ENCODE measurements around the gene AKR1B15. TPM values are rescaled to one million over a fixed set of nuclear protein-coding genes. Genes with fewer than 3 reads are reported as not detected.

The AKR1B15 gene
- total and polyA plus RNA-seq, 2 donors: 0.24 to 2.0 TPM

GRCh38 chr7:134618756-134619530, 70.0 kb downstream of the AKR1B15 start:
- H3K27ac ChIP-seq (ENCODE audit: low read depth in 1 of 2, low read length in 1 of 2): no peak overlapping the region
- H3K9me3 ChIP-seq (ENCODE audit: control insufficient read depth in 2 of 2, insufficient read depth in 1 of 2, low read length in 1 of 2): no peaks in the 10 kb centered on the region
- H3K27me3 ChIP-seq (ENCODE audit: control insufficient read depth in 2 of 2, insufficient read depth in 1 of 2, low read length in 1 of 2): no peaks in the 10 kb centered on the region
- no peak overlapping the region for H3K4me3 ChIP-seq (ENCODE audit: low read length in 2 of 2)
- H3K36me3 ChIP-seq (ENCODE audit: control insufficient read depth in 2 of 2, insufficient read depth in 2 of 2, low read length in 1 of 2): no peaks in the 10 kb centered on the region
- WGBS: 69% methylated on average over 5 of the region's 5 CpGs
- H3K4me1 ChIP-seq (ENCODE audit: control insufficient read depth in 2 of 2, insufficient read depth in 2 of 2, low read length in 2 of 2): no peaks in the 10 kb centered on the region
- no peak for DNase-seq (ENCODE audit: low read depth in 6 of 9, low spot score in 9 of 9)

GRCh38 chr7:134619627-134620331, 70.9 kb downstream of the AKR1B15 start:
- Histone ChIP-seq H3K4me1 (ENCODE audit: control insufficient read depth in 2 of 2, insufficient read depth in 2 of 2, low read length in 2 of 2) (no peaks in the 10 kb centered on the region), H3K36me3 (ENCODE audit: control insufficient read depth in 2 of 2, insufficient read depth in 2 of 2, low read length in 1 of 2) (no peaks in the 10 kb centered on the region), H3K27ac (ENCODE audit: low read depth in 1 of 2, low read length in 1 of 2) (no peak overlapping the region), H3K9me3 (ENCODE audit: control insufficient read depth in 2 of 2, insufficient read depth in 1 of 2, low read length in 1 of 2) (no peaks in the 10 kb centered on the region), H3K4me3 (ENCODE audit: low read length in 2 of 2) (no peak overlapping the region), H3K27me3 (ENCODE audit: control insufficient read depth in 2 of 2, insufficient read depth in 1 of 2, low read length in 1 of 2) (no peaks in the 10 kb centered on the region)
- 85% methylated on average over 2 of the region's 2 CpGs for WGBS
- DNase-seq (ENCODE audit: low read depth in 6 of 9, low spot score in 9 of 9): no peak

- 93% methylated on average over 7 of the region's 7 CpGs for WGBS
- H3K36me3 ChIP-seq (ENCODE audit: control insufficient read depth in 2 of 2, insufficient read depth in 2 of 2, low read length in 1 of 2): no peaks in the 10 kb centered on the region
- no peak for DNase-seq (ENCODE audit: low read depth in 6 of 9, low spot score in 9 of 9)
- H3K27me3 ChIP-seq (ENCODE audit: control insufficient read depth in 2 of 2, insufficient read depth in 1 of 2, low read length in 1 of 2): no peaks in the 10 kb centered on the region
- no peak overlapping the region for H3K27ac ChIP-seq (ENCODE audit: low read depth in 1 of 2, low read length in 1 of 2)
- H3K4me3 ChIP-seq (ENCODE audit: low read length in 2 of 2): no peak overlapping the region
- H3K9me3 ChIP-seq (ENCODE audit: control insufficient read depth in 2 of 2, insufficient read depth in 1 of 2, low read length in 1 of 2): no peaks in the 10 kb centered on the region
- no peaks in the 10 kb centered on the region for H3K4me1 ChIP-seq (ENCODE audit: control insufficient read depth in 2 of 2, insufficient read depth in 2 of 2, low read length in 2 of 2)
These were observed 73.5 kb downstream of the AKR1B15 start for GRCh38 chr7:134622303-134622995.

- H3K4me3 ChIP-seq (ENCODE audit: low read length in 2 of 2): no peak overlapping the region
- WGBS: 88% methylated on average over 2 of the region's 2 CpGs
- no peaks in the 10 kb centered on the region for H3K9me3 ChIP-seq (ENCODE audit: control insufficient read depth in 2 of 2, insufficient read depth in 1 of 2, low read length in 1 of 2)
- H3K36me3 ChIP-seq (ENCODE audit: control insufficient read depth in 2 of 2, insufficient read depth in 2 of 2, low read length in 1 of 2): no peaks in the 10 kb centered on the region
- DNase-seq (ENCODE audit: low read depth in 6 of 9, low spot score in 9 of 9): no peak
- no peaks in the 10 kb centered on the region for H3K4me1 ChIP-seq (ENCODE audit: control insufficient read depth in 2 of 2, insufficient read depth in 2 of 2, low read length in 2 of 2)
- no peak overlapping the region for H3K27ac ChIP-seq (ENCODE audit: low read depth in 1 of 2, low read length in 1 of 2)
- H3K27me3 ChIP-seq (ENCODE audit: control insufficient read depth in 2 of 2, insufficient read depth in 1 of 2, low read length in 1 of 2): no peaks in the 10 kb centered on the region
These were observed 74.3 kb downstream of the AKR1B15 start for GRCh38 chr7:134623193-134623592.

GRCh38 chr7:134625550-134625949, 76.6 kb downstream of the AKR1B15 start:
- Histone ChIP-seq H3K4me3 (ENCODE audit: low read length in 2 of 2) (no peak overlapping the region), H3K27me3 (ENCODE audit: control insufficient read depth in 2 of 2, insufficient read depth in 1 of 2, low read length in 1 of 2) (no peaks in the 10 kb centered on the region), H3K4me1 (ENCODE audit: control insufficient read depth in 2 of 2, insufficient read depth in 2 of 2, low read length in 2 of 2) (no peaks in the 10 kb centered on the region), H3K27ac (ENCODE audit: low read depth in 1 of 2, low read length in 1 of 2) (no peak overlapping the region), H3K36me3 (ENCODE audit: control insufficient read depth in 2 of 2, insufficient read depth in 2 of 2, low read length in 1 of 2) (no peaks in the 10 kb centered on the region), H3K9me3 (ENCODE audit: control insufficient read depth in 2 of 2, insufficient read depth in 1 of 2, low read length in 1 of 2) (no peaks in the 10 kb centered on the region)
- no peak for DNase-seq (ENCODE audit: low read depth in 6 of 9, low spot score in 9 of 9)
- 90% methylated on average over 3 of the region's 3 CpGs for WGBS

GRCh38 chr7:134627109-134627774, 78.3 kb downstream of the AKR1B15 start:
- H3K36me3 ChIP-seq (ENCODE audit: control insufficient read depth in 2 of 2, insufficient read depth in 2 of 2, low read length in 1 of 2): no peaks in the 10 kb centered on the region
- no peak for DNase-seq (ENCODE audit: low read depth in 6 of 9, low spot score in 9 of 9)
- H3K27me3 ChIP-seq (ENCODE audit: control insufficient read depth in 2 of 2, insufficient read depth in 1 of 2, low read length in 1 of 2): no peaks in the 10 kb centered on the region
- no peaks in the 10 kb centered on the region for H3K4me1 ChIP-seq (ENCODE audit: control insufficient read depth in 2 of 2, insufficient read depth in 2 of 2, low read length in 2 of 2)
- 95% methylated on average over 2 of the region's 2 CpGs for WGBS
- H3K9me3 ChIP-seq (ENCODE audit: control insufficient read depth in 2 of 2, insufficient read depth in 1 of 2, low read length in 1 of 2): no peaks in the 10 kb centered on the region
- H3K4me3 ChIP-seq (ENCODE audit: low read length in 2 of 2): no peak overlapping the region
- no peak overlapping the region for H3K27ac ChIP-seq (ENCODE audit: low read depth in 1 of 2, low read length in 1 of 2)

GRCh38 chr7:134627775-134628153, 78.9 kb downstream of the AKR1B15 start:
- WGBS: 0% methylated on average over 1 of the region's 1 CpG
- no peaks in the 10 kb centered on the region for H3K36me3 ChIP-seq (ENCODE audit: control insufficient read depth in 2 of 2, insufficient read depth in 2 of 2, low read length in 1 of 2)
- H3K4me3 ChIP-seq (ENCODE audit: low read length in 2 of 2): no peak overlapping the region
- DNase-seq (ENCODE audit: low read depth in 6 of 9, low spot score in 9 of 9): no peak
- no peak overlapping the region for H3K27ac ChIP-seq (ENCODE audit: low read depth in 1 of 2, low read length in 1 of 2)
- H3K27me3 ChIP-seq (ENCODE audit: control insufficient read depth in 2 of 2, insufficient read depth in 1 of 2, low read length in 1 of 2): no peaks in the 10 kb centered on the region
- no peaks in the 10 kb centered on the region for H3K4me1 ChIP-seq (ENCODE audit: control insufficient read depth in 2 of 2, insufficient read depth in 2 of 2, low read length in 2 of 2)
- no peaks in the 10 kb centered on the region for H3K9me3 ChIP-seq (ENCODE audit: control insufficient read depth in 2 of 2, insufficient read depth in 1 of 2, low read length in 1 of 2)

- H3K9me3 ChIP-seq (ENCODE audit: control insufficient read depth in 2 of 2, insufficient read depth in 1 of 2, low read length in 1 of 2): no peaks in the 10 kb centered on the region
- H3K27me3 ChIP-seq (ENCODE audit: control insufficient read depth in 2 of 2, insufficient read depth in 1 of 2, low read length in 1 of 2): no peaks in the 10 kb centered on the region
- no peaks in the 10 kb centered on the region for H3K4me1 ChIP-seq (ENCODE audit: control insufficient read depth in 2 of 2, insufficient read depth in 2 of 2, low read length in 2 of 2)
- H3K4me3 ChIP-seq (ENCODE audit: low read length in 2 of 2): no peak overlapping the region
- no peak for DNase-seq (ENCODE audit: low read depth in 6 of 9, low spot score in 9 of 9)
- H3K27ac ChIP-seq (ENCODE audit: low read depth in 1 of 2, low read length in 1 of 2): no peak overlapping the region
- H3K36me3 ChIP-seq (ENCODE audit: control insufficient read depth in 2 of 2, insufficient read depth in 2 of 2, low read length in 1 of 2): no peaks in the 10 kb centered on the region
These were observed 80.5 kb downstream of the AKR1B15 start for GRCh38 chr7:134629445-134629844.
